C4-2B (cell line): ENCODE results near the gene TBC1D12.

Experiments
- CTCF ChIP-seq: fragments of 450-650 bp; conservative IDR thresholded peaks from 2 replicates; pipeline ENCODE4 v1.5.1; 2017; ENCODE audit warnings: mild to moderate bottlenecking
- ZFX ChIP-seq: fragments of 450-650 bp; IDR thresholded peaks from 2 replicates; pipeline ENCODE4 v1.6.1; 2017

GRCh38 chr10:94483970-94484369, 81.6 kb downstream of the TBC1D12 start:
- TF ChIP-seq CTCF (no peak), ZFX (no peak)
